ENCODE results near the gene MAGEA1. TPM values are rescaled to one million over a fixed set of nuclear protein-coding genes. Genes with fewer than 3 reads are reported as not detected.
"Not testable (repeated sequence)": the region's sequence is repeated elsewhere in the genome, so short reads cannot be mapped to it uniquely, and the experiment has no call there.

The MAGEA1 gene
- total RNA-seq, 2 experiments from 2014 or later, result not detected

DNA sequence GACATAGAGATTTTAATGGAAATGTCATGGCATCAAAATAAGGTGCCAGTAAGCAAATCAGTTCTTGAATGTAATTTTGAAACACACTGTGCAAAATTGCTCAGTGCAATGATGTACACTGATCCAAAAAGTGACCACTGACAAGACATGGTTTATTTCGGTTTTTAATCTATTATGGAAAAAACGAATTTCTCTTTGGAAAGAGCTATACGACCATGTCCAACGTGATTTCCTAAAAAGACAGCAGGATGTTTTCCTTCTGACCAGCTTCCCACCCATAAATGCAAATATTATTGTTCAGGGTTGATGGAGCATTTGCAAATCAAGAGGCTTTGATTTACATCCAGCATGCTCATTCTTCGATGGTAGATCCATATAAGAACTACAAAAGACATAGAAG lies 17.1 kb upstream of the MAGEA1 start:
- Mint-ChIP-seq H3K9me3 (no peaks in the 10 kb centered on the region), H3K4me3 (no peak overlapping the region), H3K4me1 (ENCODE audit: low read depth) (no peaks in the 10 kb centered on the region), H3K36me3 (ENCODE audit: low read depth) (no peaks in the 10 kb centered on the region), H3K27ac (no peak overlapping the region), H3K27me3 (peaks cover 2% of the 10 kb centered on the region)
- ChIA-PET POLR2A (no interaction called here), CTCF (no interaction called here)
- intact Hi-C loops (cut with micrococcal nuclease), result no loop called here
- ATAC-seq, result no peak
- no peak for DNase-seq
- TF ChIP-seq, protein P1, sequence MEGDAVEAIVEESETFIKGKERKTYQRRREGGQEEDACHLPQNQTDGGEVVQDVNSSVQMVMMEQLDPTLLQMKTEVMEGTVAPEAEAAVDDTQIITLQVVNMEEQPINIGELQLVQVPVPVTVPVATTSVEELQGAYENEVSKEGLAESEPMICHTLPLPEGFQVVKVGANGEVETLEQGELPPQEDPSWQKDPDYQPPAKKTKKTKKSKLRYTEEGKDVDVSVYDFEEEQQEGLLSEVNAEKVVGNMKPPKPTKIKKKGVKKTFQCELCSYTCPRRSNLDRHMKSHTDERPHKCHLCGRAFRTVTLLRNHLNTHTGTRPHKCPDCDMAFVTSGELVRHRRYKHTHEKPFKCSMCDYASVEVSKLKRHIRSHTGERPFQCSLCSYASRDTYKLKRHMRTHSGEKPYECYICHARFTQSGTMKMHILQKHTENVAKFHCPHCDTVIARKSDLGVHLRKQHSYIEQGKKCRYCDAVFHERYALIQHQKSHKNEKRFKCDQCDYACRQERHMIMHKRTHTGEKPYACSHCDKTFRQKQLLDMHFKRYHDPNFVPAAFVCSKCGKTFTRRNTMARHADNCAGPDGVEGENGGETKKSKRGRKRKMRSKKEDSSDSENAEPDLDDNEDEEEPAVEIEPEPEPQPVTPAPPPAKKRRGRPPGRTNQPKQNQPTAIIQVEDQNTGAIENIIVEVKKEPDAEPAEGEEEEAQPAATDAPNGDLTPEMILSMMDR (IDR thresholded peaks at IDR 0.05), result no peak

DNA sequence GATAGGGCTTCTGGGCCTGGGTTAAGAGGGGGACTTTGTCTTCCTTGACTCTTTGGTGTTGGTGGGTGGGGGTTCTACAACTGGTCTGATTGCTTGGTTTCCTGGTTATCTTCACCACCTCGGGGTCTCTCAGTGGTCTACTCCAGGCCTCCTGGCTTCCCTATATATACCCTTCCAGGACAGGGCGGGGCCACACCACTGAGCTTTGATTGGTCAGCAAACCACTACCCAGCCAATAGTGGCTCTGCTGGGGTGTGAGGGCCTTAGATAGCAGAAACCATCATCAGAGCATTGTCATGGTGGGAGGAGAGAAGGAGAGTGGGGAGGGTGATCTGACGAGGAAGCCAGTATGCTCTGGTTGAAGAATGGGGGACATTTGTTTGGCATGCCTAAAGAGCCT lies 14.4 kb upstream of the MAGEA1 start:
- ChIA-PET CTCF (no interaction called here), POLR2A (no interaction called here)
- Mint-ChIP-seq H3K36me3 (ENCODE audit: low read depth) (no peaks in the 10 kb centered on the region), H3K4me3 (no peak overlapping the region), H3K4me1 (ENCODE audit: low read depth) (no peaks in the 10 kb centered on the region), H3K27me3 (peaks cover 2% of the 10 kb centered on the region), H3K9me3 (no peaks in the 10 kb centered on the region), H3K27ac (no peak overlapping the region)
- intact Hi-C loops (cut with micrococcal nuclease), result no loop called here
- TF ChIP-seq, protein P1 (IDR thresholded peaks at IDR 0.05), result no peak
- ATAC-seq, result no peak
- no peak for DNase-seq

DNA sequence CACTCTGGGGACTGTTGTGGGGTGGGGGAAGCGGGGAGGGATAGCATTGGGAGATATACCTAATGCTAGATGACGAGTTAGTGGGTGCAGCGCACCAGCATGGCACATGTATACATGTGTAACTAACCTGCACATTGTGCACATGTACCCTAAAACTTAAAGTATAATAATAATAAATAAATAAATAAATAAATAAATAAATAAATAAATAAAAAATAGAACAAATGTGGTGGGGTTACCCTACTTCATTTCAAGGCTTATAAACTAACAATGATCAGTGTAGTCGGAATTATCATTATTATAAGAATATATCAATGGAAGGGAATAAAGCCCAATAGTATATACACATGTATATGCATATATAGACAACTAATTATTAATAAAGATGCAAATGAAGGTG lies 10.7 kb upstream of the MAGEA1 start:
- ATAC-seq; intact Hi-C loops (cut with micrococcal nuclease); H3K27me3 Mint-ChIP-seq; H3K36me3 Mint-ChIP-seq (ENCODE audit: low read depth); H3K4me3 Mint-ChIP-seq; POLR2A ChIA-PET; H3K9me3 Mint-ChIP-seq; H3K27ac Mint-ChIP-seq; CTCF ChIA-PET; H3K4me1 Mint-ChIP-seq (ENCODE audit: low read depth); DNase-seq: not testable (repeated sequence)

DNA sequence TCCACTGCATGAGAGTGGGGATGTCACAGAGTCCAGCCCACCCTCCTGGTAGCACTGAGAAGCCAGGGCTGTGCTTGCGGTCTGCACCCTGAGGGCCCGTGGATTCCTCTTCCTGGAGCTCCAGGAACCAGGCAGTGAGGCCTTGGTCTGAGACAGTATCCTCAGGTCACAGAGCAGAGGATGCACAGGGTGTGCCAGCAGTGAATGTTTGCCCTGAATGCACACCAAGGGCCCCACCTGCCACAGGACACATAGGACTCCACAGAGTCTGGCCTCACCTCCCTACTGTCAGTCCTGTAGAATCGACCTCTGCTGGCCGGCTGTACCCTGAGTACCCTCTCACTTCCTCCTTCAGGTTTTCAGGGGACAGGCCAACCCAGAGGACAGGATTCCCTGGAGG lies 2.7 kb downstream of the MAGEA1 start:
- ATAC-seq (no peak), DNase-seq (no peak)
- TF ChIP-seq, protein P1 (IDR thresholded peaks at IDR 0.05), result no peak
- H3K27me3 Mint-ChIP-seq, result no peaks in the 10 kb centered on the region
- no peaks in the 10 kb centered on the region for H3K9me3 Mint-ChIP-seq
- intact Hi-C loops (cut with micrococcal nuclease), result no loop called here
- CTCF ChIA-PET, result no interaction called here
- POLR2A ChIA-PET, result no interaction called here
- no peak overlapping the region for H3K27ac Mint-ChIP-seq
- no peaks in the 10 kb centered on the region for H3K4me1 Mint-ChIP-seq (ENCODE audit: low read depth)
- H3K36me3 Mint-ChIP-seq (ENCODE audit: low read depth), result no peaks in the 10 kb centered on the region
- H3K4me3 Mint-ChIP-seq, result no peak overlapping the region

DNA sequence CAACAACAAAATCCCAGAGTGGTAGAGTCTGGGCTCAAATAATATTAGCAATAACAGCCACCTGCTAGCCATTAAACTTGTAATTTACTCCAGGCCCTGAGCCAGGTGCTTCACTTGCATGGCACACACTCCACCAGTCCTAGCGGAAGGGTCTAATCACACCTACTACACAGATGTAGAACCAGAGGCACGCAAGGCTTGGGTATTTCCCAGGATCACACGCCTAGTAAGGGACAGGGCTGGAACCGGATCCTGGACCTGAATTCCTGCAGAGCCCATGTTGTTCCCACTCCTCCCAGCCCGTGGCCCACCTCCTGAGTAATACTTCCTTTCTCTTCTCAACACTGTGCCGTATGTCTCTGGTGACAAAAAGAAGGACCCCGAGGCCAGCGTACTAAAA lies 5.7 kb downstream of the MAGEA1 start:
- TF ChIP-seq, protein P1 (IDR thresholded peaks at IDR 0.05), result no peak
- CTCF ChIA-PET, result no interaction called here

DNA sequence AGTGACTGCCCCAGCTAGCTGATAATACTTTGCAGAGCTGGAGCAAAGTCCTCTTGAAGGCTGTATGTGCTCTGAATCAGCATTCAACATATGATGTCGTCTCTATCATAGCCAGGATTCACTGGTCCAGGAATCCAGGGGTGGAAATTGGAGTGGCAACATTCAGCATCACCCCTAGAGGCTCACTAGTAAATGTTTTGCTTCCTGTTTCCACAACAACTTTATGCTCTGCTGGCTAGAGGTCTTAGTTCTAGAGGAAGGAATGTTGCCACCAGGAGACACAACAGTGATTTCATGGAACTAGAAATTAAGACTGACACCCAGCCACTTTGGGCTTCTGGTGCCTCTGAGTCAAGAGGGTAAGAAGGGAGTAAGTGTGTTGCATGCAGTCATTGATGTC lies 11.3 kb downstream of the MAGEA1 start:
- CTCF ChIA-PET, result no interaction called here

More for the DNA sequence above, 5.7 kb downstream of the MAGEA1 start:
- Mint-ChIP-seq H3K9me3 (no peaks in the 10 kb centered on the region), H3K27me3 (peaks cover 5% of the 10 kb centered on the region), H3K27ac (no peak overlapping the region), H3K4me1 (ENCODE audit: low read depth) (no peaks in the 10 kb centered on the region), H3K36me3 (ENCODE audit: low read depth) (no peaks in the 10 kb centered on the region), H3K4me3 (no peak overlapping the region)
- DNase-seq, result no peak
- intact Hi-C loops (cut with micrococcal nuclease), result no loop called here
- POLR2A ChIA-PET, result no interaction called here
- ATAC-seq, result no peak

More for the DNA sequence above, 11.3 kb downstream of the MAGEA1 start:
- intact Hi-C loops (cut with micrococcal nuclease), result no loop called here
- POLR2A ChIA-PET, result no interaction called here
- DNase-seq, result no peak
- Mint-ChIP-seq H3K27ac (no peak overlapping the region), H3K36me3 (ENCODE audit: low read depth) (no peaks in the 10 kb centered on the region), H3K4me1 (ENCODE audit: low read depth) (no peaks in the 10 kb centered on the region), H3K27me3 (peaks cover 15% of the 10 kb centered on the region), H3K9me3 (no peaks in the 10 kb centered on the region), H3K4me3 (no peak overlapping the region)
- TF ChIP-seq, protein P1 (IDR thresholded peaks at IDR 0.05), result no peak
- ATAC-seq, result no peak
